Adrenal gland (tissue), 12 donors: ENCODE results near the gene SAMD4A. TPM values are rescaled to one million over a fixed set of nuclear protein-coding genes. Genes with fewer than 3 reads are reported as not detected.

ENCODE experiments used
- DNase-seq, 7 donors: peaks; one replicate each; pipeline ENCODE4 v3.0.0-alpha.2; 2019 to 2020
- H3K27ac ChIP-seq, 5 donors: fragments of 200-600 bp; sonication (generic) in 4 of 5; 1 replicate in 3 of 5; 2 replicates in 2 of 5; pipeline versions ENCODE4 v1.5.1 to v1.8.0; 2016 to 2020; ENCODE audit warnings: mild to moderate bottlenecking in 1 of 5
- H3K27me3 ChIP-seq: fragments of 200-600 bp; 2 replicates; pipeline ENCODE4 v1.8.0; 2021
- H3K36me3 ChIP-seq, 2 donors: fragments of 200-600 bp; replicated peaks in 1 of 2; 1 replicate in 1 of 2; 2 replicates in 1 of 2; pipeline versions ENCODE4 v1.5.1 to v1.8.0; 2018 to 2022
- H3K4me1 ChIP-seq, 2 donors: fragments of 200-600 bp; replicated peaks in 1 of 2; 1 replicate in 1 of 2; 2 replicates in 1 of 2; pipeline versions ENCODE4 v1.5.1 to v1.8.0; 2018 to 2021
- H3K4me3 ChIP-seq, 4 donors: fragments of 200-600 bp; sonication (generic) in 3 of 4; one replicate each; pipeline ENCODE4 v1.5.1; 2016 to 2018
- H3K9me3 ChIP-seq, 3 donors: fragments of 200-600 bp; sonication (generic) in 1 of 3; replicated peaks in 1 of 3; 1 replicate in 2 of 3; 2 replicates in 1 of 3; pipeline versions ENCODE4 v1.5.1 to v1.8.0; 2016 to 2021
- CTCF ChIP-seq, 6 experiments: fragments of 450-650 bp in 4 of 6; fragments of 200-600 bp in 2 of 6; sonication (generic) in 1 of 6; IDR thresholded peaks; 1 replicate in 5 of 6; 2 replicates in 1 of 6; pipeline versions ENCODE4 v1.5.1 to v1.8.0; 2016 to 2021; ENCODE audit warnings: antibody characterized with exemption in 6 of 6, mild to moderate bottlenecking in 2 of 6, moderate library complexity in 1 of 6
- POLR2A ChIP-seq, 2 donors: fragments of 450-650 bp; IDR thresholded peaks; one replicate each; pipeline ENCODE4 v1.6.1; 2017; ENCODE audit warnings: antibody characterized with exemption in 2 of 2, mild to moderate bottlenecking in 2 of 2, moderate library complexity in 1 of 2
- WGBS, 4 donors: extraction: QIAGEN DNeasy Blood & Tissue Kit in 2 of 4; methylation state at CpG; one replicate each; pipeline versions ENCODE4 v1.1.5 to v1.1.7; 2013 to 2017; 5-methylcytosine and 5-hydroxymethylcytosine counted together
- intact Hi-C, 2 donors: fragments of 100-400 bp; cut with DNase I; formaldehyde crosslinking; loops; one replicate each; pipeline versions ENCODE4 v1.14.1 to v1.15.0; 2022 to 2023
- polyA plus RNA-seq, 3 donors: library from polyadenylated mRNA; stranded (reverse); fragments of 200-250 nt in 2 of 3; fragments of 350-450 nt in 1 of 3; fragmentation: Illumina TruSeq in 1 of 3; extraction: RNeasy Lipid Tissue Mini Kit (QIAGEN cat#74804) in 1 of 3; gene quantifications; one replicate each; pipeline ENCODE4 v1.2.3, GENCODE V29; 2013 to 2014
- total RNA-seq, 9 donors: library from RNA; depleted of rRNA in 4 of 9; stranded (reverse); fragments of >200 nt in 4 of 9; fragments of 120-200 nt in 1 of 9; fragmentation: NEBNext Ultra II Directional in 1 of 9; extraction: Animal tissue kit (Norgen Biotek cat#: 25700) in 1 of 9; gene quantifications; one replicate each; pipeline versions ENCODE4 v1.1.0 to v1.2.4, GENCODE V29; 2013 to 2023
- donor health status: healthy with polysubstance abuse.
- donor health status: Bipolar disorder and iron deficiency.
- donor health status: DM: yes; HTN: yes; CAD: no.
- donor health status: DM: no; HTN: no; CAD: no.
- donor health status: DM: no; HTN: no; CAD: no.
- donor health status: DM: yes; HTN: yes; CAD: no.

Gene SAMD4A
- total and polyA plus RNA-seq, 12 donors = 2.2 to 13.2 (median 8.3) TPM

- Histone ChIP-seq H3K27ac (no peak overlapping the region), H3K4me1 (peaks cover 0 to 5% of the 10 kb centered on the region in 2 donors), H3K9me3 (no peaks in the 10 kb centered on the region), H3K4me3 (no peak overlapping the region), H3K36me3 (no peaks in the 10 kb centered on the region), H3K27me3 (no peaks in the 10 kb centered on the region)
- intact Hi-C loops = no loop called here
- no peak for DNase-seq
- WGBS, 4 donors = 64 to 82% (median 72%) methylated on average over 1 of the region's 1 CpG
- no peak for TF ChIP-seq CTCF (IDR thresholded peaks at IDR 0.05)
- no peak for TF ChIP-seq POLR2A (IDR thresholded peaks at IDR 0.05)
Measured at GRCh38 chr14:54594537-54594936, 27.6 kb downstream of the SAMD4A start.

- H3K4me1 ChIP-seq = peaks cover 0 to 18% of the 10 kb centered on the region in 2 donors
- no peaks in the 10 kb centered on the region for H3K9me3 ChIP-seq
- no peak overlapping the region for H3K4me3 ChIP-seq
- TF ChIP-seq CTCF (IDR thresholded peaks at IDR 0.05) (no peak), POLR2A (IDR thresholded peaks at IDR 0.05) (no peak)
- H3K36me3 ChIP-seq = no peaks in the 10 kb centered on the region
- no peak for DNase-seq
- H3K27me3 ChIP-seq = no peaks in the 10 kb centered on the region
- 85 to 96% (median 89%) methylated on average over 5 of the region's 5 CpGs for whole genome bisulfite sequencing, 4 donors
- H3K27ac ChIP-seq = no peak overlapping the region
- intact Hi-C loops = no loop called here
Measured at GRCh38 chr14:54597795-54598443, 31.0 kb downstream of the SAMD4A start.

GRCh38 chr14:54599966-54600716, 33.2 kb downstream of the SAMD4A start:
- peaks cover 0 to 20% of the 10 kb centered on the region in 2 donors for H3K4me1 ChIP-seq
- WGBS, 4 donors = 10 to 21% (median 17%) methylated on average over 1 of the region's 1 CpG

More at GRCh38 chr14:54599966-54600716, 33.2 kb downstream of the SAMD4A start:
- no peak overlapping the region for H3K4me3 ChIP-seq
- no peaks in the 10 kb centered on the region for H3K9me3 ChIP-seq
- no peak for DNase-seq
- no peaks in the 10 kb centered on the region for H3K36me3 ChIP-seq
- TF ChIP-seq CTCF (IDR thresholded peaks at IDR 0.05) (no peak), POLR2A (IDR thresholded peaks at IDR 0.05) (no peak)
- H3K27me3 ChIP-seq = no peaks in the 10 kb centered on the region
- H3K27ac ChIP-seq = peak overlapping the region in 1 of 5 donors; percentile 4
- intact Hi-C loops = no loop called here
